ENCODE results near the gene NPR2.

DNA sequence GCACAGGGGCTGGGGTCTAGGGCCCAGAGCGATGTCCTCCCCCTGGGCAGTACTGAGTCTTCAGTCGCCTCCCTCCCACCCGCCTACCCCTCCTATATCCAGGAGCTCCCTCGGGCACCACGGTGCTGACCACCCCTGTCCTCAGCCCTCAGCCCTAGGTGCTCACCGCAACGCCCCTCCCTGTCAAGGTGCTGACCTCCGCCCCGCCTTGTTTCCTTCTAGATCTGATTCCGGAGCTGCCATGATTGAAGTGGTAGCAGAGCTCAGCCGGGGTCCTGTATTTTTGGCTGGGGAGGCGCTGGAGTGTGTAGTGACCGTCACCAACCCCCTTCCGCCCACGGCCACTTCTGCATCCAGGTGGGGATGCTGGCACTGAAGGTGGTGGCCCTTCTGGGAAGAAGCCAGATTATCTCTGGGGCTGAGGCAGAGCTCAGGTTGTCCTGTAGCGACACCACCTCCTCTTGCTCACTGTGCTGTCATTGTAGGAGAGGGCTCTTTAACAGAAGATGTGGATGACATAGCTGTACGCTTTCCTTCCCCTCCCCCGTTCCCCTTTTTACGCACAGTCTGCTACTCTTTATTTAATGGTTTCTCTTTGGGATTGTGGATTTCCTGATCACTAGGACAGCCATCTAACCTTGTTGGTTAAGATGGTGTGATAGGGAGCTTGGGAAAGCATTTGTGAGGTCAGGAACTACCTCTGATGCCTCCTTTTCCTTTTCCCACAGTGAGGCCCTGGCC, 41.7 kb upstream of the NPR2 start:
- TF ChIP-seq, protein P1, sequence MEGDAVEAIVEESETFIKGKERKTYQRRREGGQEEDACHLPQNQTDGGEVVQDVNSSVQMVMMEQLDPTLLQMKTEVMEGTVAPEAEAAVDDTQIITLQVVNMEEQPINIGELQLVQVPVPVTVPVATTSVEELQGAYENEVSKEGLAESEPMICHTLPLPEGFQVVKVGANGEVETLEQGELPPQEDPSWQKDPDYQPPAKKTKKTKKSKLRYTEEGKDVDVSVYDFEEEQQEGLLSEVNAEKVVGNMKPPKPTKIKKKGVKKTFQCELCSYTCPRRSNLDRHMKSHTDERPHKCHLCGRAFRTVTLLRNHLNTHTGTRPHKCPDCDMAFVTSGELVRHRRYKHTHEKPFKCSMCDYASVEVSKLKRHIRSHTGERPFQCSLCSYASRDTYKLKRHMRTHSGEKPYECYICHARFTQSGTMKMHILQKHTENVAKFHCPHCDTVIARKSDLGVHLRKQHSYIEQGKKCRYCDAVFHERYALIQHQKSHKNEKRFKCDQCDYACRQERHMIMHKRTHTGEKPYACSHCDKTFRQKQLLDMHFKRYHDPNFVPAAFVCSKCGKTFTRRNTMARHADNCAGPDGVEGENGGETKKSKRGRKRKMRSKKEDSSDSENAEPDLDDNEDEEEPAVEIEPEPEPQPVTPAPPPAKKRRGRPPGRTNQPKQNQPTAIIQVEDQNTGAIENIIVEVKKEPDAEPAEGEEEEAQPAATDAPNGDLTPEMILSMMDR (IDR thresholded peaks at IDR 0.05), result no peak
- no peak for TF ChIP-seq CHD2 (IDR thresholded peaks at IDR 0.05; ENCODE audit: low read length, partially characterized antibody)
- no peak for TF ChIP-seq NRF1 (IDR thresholded peaks at IDR 0.05; ENCODE audit: low read depth, low read length)
- no peak for TF ChIP-seq TAF1 (IDR thresholded peaks at IDR 0.05; ENCODE audit: borderline replicate concordance, low read depth, low read length)
- TF ChIP-seq EZH2phosphoT487 (IDR thresholded peaks at IDR 0.05; ENCODE audit: borderline replicate concordance, low read depth), result no peak
- TF ChIP-seq RCOR1 (IDR thresholded peaks at IDR 0.05; ENCODE audit: low read length), result no peak
- TF ChIP-seq POLR2AphosphoS5 (IDR thresholded peaks at IDR 0.05; ENCODE audit: low read depth, low read length), result no peak
- TF ChIP-seq RFX5 (IDR thresholded peaks at IDR 0.05; ENCODE audit: low read length), result no peak
- TF ChIP-seq EP300 (IDR thresholded peaks at IDR 0.05; ENCODE audit: borderline replicate concordance in 1 of 2, low read depth in 1 of 2, low read length in 1 of 2), result no peak
- TF ChIP-seq, protein P2, sequence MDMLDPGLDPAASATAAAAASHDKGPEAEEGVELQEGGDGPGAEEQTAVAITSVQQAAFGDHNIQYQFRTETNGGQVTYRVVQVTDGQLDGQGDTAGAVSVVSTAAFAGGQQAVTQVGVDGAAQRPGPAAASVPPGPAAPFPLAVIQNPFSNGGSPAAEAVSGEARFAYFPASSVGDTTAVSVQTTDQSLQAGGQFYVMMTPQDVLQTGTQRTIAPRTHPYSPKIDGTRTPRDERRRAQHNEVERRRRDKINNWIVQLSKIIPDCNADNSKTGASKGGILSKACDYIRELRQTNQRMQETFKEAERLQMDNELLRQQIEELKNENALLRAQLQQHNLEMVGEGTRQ (IDR thresholded peaks at IDR 0.05; ENCODE audit: borderline replicate concordance, low read depth, low read length), result no peak
- no peak for TF ChIP-seq FOXM1 (IDR thresholded peaks at IDR 0.05; ENCODE audit: low read depth)
- TF ChIP-seq GABPA (IDR thresholded peaks at IDR 0.05; ENCODE audit: low read depth), result no peak
- no peak for TF ChIP-seq RXRA (IDR thresholded peaks at IDR 0.05; ENCODE audit: borderline replicate concordance, low read depth)
- TF ChIP-seq, protein P3, sequence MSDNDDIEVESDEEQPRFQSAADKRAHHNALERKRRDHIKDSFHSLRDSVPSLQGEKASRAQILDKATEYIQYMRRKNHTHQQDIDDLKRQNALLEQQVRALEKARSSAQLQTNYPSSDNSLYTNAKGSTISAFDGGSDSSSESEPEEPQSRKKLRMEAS (IDR thresholded peaks at IDR 0.05; ENCODE audit: low read depth), result no peak

Data from SK-N-SH (cell line).